Gastroesophageal sphincter (tissue), 4 donors: Measurements from ENCODE around the gene HOXA7. TPM values are rescaled to one million over a fixed set of nuclear protein-coding genes. Genes with fewer than 3 reads are reported as not detected.
A peak's percentile ranks its signal among the peaks of the same experiment; 100 is the strongest.

Source experiments
- ATAC-seq: fragments of 150-250 bp; one replicate; pipeline ENCODE4 v1.9.1; 2016; ENCODE audit warnings: mild to moderate bottlenecking, moderate library complexity
- H3K27ac ChIP-seq, 4 donors: fragments of 200-600 bp; sonication (generic) in 3 of 4; 1 replicate in 3 of 4; 2 replicates in 1 of 4; pipeline ENCODE4 v1.5.1; 2016 to 2019
- H3K27me3 ChIP-seq: fragments of 200-600 bp; sonication (generic); one replicate; pipeline ENCODE4 v1.5.1; 2019
- H3K36me3 ChIP-seq, 2 donors: fragments of 200-600 bp; sonication (generic); one replicate each; pipeline ENCODE4 v1.5.1; 2019; ENCODE audit warnings: control low read depth in 1 of 2
- H3K4me1 ChIP-seq, 3 donors: fragments of 200-600 bp; sonication (generic); 1 replicate in 2 of 3; 2 replicates in 1 of 3; pipeline ENCODE4 v1.5.1; 2016 to 2019; ENCODE audit warnings: control low read depth in 2 of 3
- H3K4me3 ChIP-seq, 2 donors: fragments of 200-600 bp; sonication (generic); one replicate each; pipeline ENCODE4 v1.5.1; 2019; ENCODE audit warnings: mild to moderate bottlenecking in 1 of 2, moderate library complexity in 1 of 2
- H3K9me3 ChIP-seq, 3 donors: fragments of 200-600 bp; sonication (generic); one replicate each; pipeline ENCODE4 v1.5.1; 2017 to 2019; ENCODE audit warnings: control low read depth in 2 of 3
- EP300 ChIP-seq: sonication (generic); formaldehyde crosslinking; IDR thresholded peaks from one replicate; pipeline ENCODE4 v1.6.1; 2017; ENCODE audit warnings: antibody characterized with exemption, mild to moderate bottlenecking
- POLR2A ChIP-seq, 2 donors: fragments of 450-650 bp; IDR thresholded peaks; one replicate each; pipeline ENCODE4 v1.6.1; 2017; ENCODE audit warnings: antibody characterized with exemption in 2 of 2, mild to moderate bottlenecking in 2 of 2, moderate library complexity in 1 of 2
- POLR2AphosphoS5 ChIP-seq: sonication (generic); formaldehyde crosslinking; IDR thresholded peaks from one replicate; pipeline ENCODE4 v1.6.1; 2017; ENCODE audit warnings: antibody characterized with exemption
- WGBS, 2 donors: methylation state at CpG; one replicate each; pipeline ENCODE4 v1.1.5; 2018; ENCODE audit warnings: low coverage in 1 of 2; 5-methylcytosine and 5-hydroxymethylcytosine counted together
- total RNA-seq, 4 donors: library from RNA; depleted of rRNA; stranded (reverse); fragments of >200 nt; gene quantifications; one replicate each; pipeline ENCODE4 v1.1.0, GENCODE V29; 2016
- TF ChIP-seq, protein P1 (sequence below), 4 experiments: fragments of 200-600 bp in 2 of 4; fragments of 450-650 bp in 2 of 4; sonication (generic) in 1 of 4; IDR thresholded peaks; one replicate each; pipeline ENCODE4 v1.5.1; 2017 to 2019; ENCODE audit warnings: antibody characterized with exemption in 4 of 4, mild to moderate bottlenecking in 2 of 4, moderate library complexity in 2 of 4

The HOXA7 gene
- total RNA-seq, 4 donors from 2014 or later: 0.85 to 5.1 (median 1.4) TPM

DNA sequence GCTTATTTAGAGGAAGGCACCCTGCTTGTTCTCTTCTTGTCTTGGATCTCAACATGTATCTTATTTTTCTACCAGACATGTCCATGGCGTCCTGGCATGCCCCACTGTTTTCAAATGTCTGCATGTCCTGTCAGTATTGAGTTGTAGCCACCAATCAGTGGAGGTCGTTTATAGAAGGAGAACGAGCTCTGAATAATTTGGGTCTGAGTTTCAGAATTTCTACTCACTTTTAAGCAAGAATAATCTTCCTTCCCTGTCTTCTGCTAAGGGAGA, 46.3 kb upstream of the HOXA7 start:
- H3K4me1 ChIP-seq: peaks cover 0 to 63% (median 13%) of the 10 kb centered on the region in 3 donors
- no peak for ATAC-seq
- no peaks in the 10 kb centered on the region for H3K36me3 ChIP-seq
- 17 to 31% methylated on average over 3 of the region's 3 CpGs for WGBS, 2 donors
- TF ChIP-seq, protein P1, sequence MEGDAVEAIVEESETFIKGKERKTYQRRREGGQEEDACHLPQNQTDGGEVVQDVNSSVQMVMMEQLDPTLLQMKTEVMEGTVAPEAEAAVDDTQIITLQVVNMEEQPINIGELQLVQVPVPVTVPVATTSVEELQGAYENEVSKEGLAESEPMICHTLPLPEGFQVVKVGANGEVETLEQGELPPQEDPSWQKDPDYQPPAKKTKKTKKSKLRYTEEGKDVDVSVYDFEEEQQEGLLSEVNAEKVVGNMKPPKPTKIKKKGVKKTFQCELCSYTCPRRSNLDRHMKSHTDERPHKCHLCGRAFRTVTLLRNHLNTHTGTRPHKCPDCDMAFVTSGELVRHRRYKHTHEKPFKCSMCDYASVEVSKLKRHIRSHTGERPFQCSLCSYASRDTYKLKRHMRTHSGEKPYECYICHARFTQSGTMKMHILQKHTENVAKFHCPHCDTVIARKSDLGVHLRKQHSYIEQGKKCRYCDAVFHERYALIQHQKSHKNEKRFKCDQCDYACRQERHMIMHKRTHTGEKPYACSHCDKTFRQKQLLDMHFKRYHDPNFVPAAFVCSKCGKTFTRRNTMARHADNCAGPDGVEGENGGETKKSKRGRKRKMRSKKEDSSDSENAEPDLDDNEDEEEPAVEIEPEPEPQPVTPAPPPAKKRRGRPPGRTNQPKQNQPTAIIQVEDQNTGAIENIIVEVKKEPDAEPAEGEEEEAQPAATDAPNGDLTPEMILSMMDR (IDR thresholded peaks at IDR 0.05): no peak
- TF ChIP-seq EP300 (no peak), POLR2A (IDR thresholded peaks at IDR 0.05) (no peak), POLR2AphosphoS5 (no peak)
- no peaks in the 10 kb centered on the region for H3K9me3 ChIP-seq
- H3K27me3 ChIP-seq: peaks cover 100% of the 10 kb centered on the region
- H3K27ac ChIP-seq: no peak overlapping the region
- H3K4me3 ChIP-seq: no peak overlapping the region

DNA sequence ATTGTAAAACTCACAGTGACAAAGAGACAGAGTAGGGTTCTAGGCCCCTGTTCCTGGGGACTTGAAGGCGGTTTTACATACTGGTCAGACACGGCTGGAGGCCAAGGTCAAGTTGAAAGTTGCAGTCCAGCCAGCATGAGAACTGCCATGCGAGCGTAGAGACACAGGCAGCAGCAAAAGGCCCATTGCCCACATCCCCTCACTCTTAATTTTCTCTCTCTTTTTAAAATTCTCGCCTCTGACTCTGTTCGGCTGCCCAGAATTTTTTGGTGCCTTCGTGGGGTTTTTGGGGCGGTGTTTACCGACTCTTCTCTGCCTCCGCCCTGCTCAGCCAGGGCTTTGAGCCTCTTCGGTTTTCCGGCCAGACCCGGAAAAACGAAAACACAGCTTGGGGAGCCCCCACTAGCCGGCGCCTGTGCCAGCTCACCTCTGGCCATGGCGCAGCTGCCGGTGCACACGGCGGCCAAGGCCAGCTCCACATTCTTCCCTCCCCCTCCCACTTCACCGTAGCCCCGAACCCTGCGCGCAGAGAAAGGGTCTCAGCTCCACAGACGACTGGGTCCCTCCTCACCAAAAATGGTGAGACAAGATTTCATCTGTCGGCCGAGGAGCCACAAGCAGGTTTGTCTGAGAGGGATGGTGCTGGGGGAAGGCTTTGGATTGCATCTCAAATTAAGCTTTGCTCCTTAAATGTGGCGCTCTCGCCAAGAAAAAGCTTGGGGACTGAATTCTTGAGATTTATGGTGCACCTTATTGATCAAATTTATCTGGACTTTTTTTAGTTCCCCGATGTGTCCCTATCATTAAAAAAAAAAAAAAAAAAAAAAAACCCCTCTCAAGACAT, 45.8 kb upstream of the HOXA7 start:
- no peak overlapping the region for H3K27ac ChIP-seq
- no peaks in the 10 kb centered on the region for H3K36me3 ChIP-seq
- no peak overlapping the region for H3K4me3 ChIP-seq
- 7 to 27% methylated on average over 3 to 10 of the region's 30 CpGs for WGBS, 2 donors
- H3K27me3 ChIP-seq: peaks cover 100% of the 10 kb centered on the region
- no peak for TF ChIP-seq EP300
- TF ChIP-seq POLR2AphosphoS5: no peak
- H3K9me3 ChIP-seq: no peaks in the 10 kb centered on the region
- peaks cover 0 to 65% (median 13%) of the 10 kb centered on the region in 3 donors for H3K4me1 ChIP-seq
- no peak for ATAC-seq

DNA sequence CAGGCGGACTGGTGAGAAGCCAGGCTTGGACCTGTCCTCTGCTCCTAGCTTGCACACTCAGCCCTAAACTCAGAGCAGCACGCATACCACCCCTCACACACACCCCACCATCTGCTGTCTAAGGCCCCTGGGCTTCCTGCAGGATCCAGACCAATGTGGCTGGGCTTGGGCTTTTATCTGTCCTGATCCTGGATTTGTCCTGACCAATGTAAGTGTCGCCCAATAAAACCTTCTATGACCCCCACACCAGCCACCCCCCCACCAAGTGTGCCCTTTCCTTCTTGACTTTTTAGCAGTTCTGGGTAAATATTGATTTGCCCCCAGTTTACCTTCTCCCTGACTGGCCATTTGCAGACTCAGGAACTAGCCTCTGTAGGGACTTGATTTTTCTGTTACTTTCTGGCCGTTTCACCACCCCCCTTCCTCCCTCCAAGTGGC, 45.1 kb upstream of the HOXA7 start:
- H3K27ac ChIP-seq: no peak overlapping the region
- H3K27me3 ChIP-seq: peaks cover 100% of the 10 kb centered on the region
- H3K4me3 ChIP-seq: no peak overlapping the region
- no peaks in the 10 kb centered on the region for H3K36me3 ChIP-seq
- TF ChIP-seq EP300 (no peak), POLR2AphosphoS5 (no peak), POLR2A (IDR thresholded peaks at IDR 0.05) (no peak)
- TF ChIP-seq, protein P1 (IDR thresholded peaks at IDR 0.05): no peak
- ATAC-seq: no peak
- no peaks in the 10 kb centered on the region for H3K9me3 ChIP-seq
- peaks cover 0 to 65% (median 13%) of the 10 kb centered on the region in 3 donors for H3K4me1 ChIP-seq
- WGBS, 2 donors: 11 to 29% methylated on average over 4 of the region's 4 CpGs

DNA sequence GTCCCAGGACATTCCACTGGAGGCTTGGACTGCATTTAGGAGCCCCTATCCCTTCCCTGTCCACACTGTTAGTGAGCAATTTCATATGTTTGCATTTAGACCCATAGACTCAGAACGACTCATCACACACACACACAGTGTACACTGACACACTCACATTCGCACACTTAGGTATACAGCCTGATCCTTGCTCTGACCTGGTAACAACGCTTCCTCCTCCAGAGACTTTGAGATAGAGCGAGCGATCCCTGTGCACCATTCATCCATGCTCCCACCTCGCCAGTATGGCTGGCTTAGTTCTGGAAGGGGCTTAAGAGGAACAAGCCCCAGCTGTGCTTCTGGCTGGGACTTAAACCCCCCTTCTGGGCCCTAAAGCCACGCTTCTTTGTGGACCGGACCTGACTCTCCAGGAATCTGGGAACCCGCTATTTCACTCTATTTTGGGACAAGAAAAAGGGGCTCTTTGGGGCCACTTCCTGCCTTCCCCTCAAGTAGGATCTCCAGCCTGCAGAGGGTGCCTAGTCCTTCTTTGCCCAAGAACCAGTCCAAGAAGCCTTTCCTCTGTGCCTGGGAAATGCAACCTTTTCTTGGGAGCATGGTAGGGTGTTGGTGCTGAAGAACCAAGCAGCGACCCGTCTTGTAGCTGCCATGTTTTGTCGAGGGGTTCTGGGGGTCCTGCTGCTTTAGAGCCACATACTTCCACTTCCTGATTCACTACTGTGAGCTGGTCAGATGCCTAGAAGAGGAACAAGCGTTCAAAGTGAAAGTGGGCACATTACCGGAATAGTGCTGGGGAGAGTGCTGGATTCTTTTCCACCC, 44.5 kb upstream of the HOXA7 start:
- H3K4me3 ChIP-seq: no peak overlapping the region
- TF ChIP-seq POLR2A (IDR thresholded peaks at IDR 0.05): no peak
- TF ChIP-seq, protein P1 (IDR thresholded peaks at IDR 0.05): no peak
- TF ChIP-seq EP300: no peak
- TF ChIP-seq POLR2AphosphoS5: no peak
- H3K27me3 ChIP-seq: peaks cover 100% of the 10 kb centered on the region
- WGBS, 2 donors: 12% methylated on average over 5 to 7 of the region's 14 CpGs
- no peaks in the 10 kb centered on the region for H3K9me3 ChIP-seq
- ATAC-seq: no peak
- H3K36me3 ChIP-seq: no peaks in the 10 kb centered on the region
- no peak overlapping the region for H3K27ac ChIP-seq
- H3K4me1 ChIP-seq: peaks cover 0 to 68% (median 13%) of the 10 kb centered on the region in 3 donors

DNA sequence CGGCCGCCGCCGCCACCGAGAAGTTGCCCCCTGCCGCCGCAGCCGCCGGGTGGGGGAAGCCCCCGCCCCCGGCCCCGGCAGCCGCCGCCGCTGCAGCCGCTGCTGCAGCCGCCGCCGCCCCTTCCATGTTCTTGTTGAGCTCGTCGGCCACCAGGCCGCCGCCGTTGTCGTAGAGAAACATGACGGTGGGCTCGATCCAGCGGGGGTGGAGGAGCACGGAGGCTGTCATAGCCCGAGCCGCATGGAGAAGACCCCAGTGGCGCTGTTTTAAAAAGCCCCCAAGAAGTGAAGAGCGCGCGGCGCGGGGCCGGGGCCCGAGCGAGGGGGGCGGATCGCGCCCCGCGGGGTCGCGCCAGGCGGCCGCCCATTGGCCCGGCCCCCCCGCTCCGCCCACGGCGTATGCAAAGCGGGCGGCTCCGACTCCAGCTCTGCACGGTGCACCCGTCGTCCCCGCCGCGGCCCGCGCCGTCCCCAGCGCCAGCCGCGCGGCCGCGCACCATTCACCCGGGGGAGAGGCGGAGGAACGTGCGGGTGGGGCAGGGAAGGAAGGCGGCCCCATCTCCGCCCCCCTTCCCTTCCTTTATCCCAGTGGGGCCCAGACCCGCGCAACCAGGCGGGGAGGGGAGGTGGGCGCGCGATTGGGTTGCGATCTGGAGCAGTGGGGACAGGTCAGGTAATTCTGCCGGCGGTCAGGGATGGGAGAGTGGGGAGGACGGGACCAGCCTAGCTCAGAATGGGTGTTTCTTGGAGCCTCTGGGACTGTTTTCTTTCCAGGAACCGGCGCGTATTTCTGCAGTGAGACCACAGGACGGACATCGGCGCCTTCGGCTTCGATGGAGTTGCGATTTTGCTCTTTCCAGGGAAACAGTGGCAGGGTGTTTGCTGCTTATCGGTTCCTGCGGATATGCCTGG, 43.6 kb upstream of the HOXA7 start, which contains the start of gene HOXA13:
HOXA13 (minus strand) TSS at position 243 of the 912 bp plus-strand sequence; CDS start at position 229, 14 bp downstream.
- Histone ChIP-seq H3K36me3 (no peaks in the 10 kb centered on the region), H3K27me3 (peaks cover 100% of the 10 kb centered on the region), H3K4me1 (peaks cover 0 to 59% (median 10%) of the 10 kb centered on the region in 3 donors), H3K9me3 (no peaks in the 10 kb centered on the region), H3K27ac (no peak within 1 kb of the TSS), H3K4me3 (peak within 1 kb of the TSS in 1 of 2 donors; percentile 36)
- ATAC-seq: no peak
- WGBS, 2 donors: 2% methylated on average over 15 of the region's 99 CpGs; no CpG with 5 or more reads in 1 of the 2 donors
- no peak for TF ChIP-seq EP300
- TF ChIP-seq, protein P1 (IDR thresholded peaks at IDR 0.05): no peak
- TF ChIP-seq POLR2A (IDR thresholded peaks at IDR 0.05): no peak
- no peak for TF ChIP-seq POLR2AphosphoS5
